NCI-H2029 (cell line): ENCODE measurements around the gene TPSB2.

Experiments
- DNase-seq: peaks from one replicate; lab custom pipeline; 2025; lab: John Stamatoyannopoulos, UW

The TPSB2 gene

GRCh38 chr16:1218930-1219611, 10.9 kb downstream of the TPSB2 start:
- DNase-seq, result no peak

- no peak for DNase-seq
Measured at GRCh38 chr16:1218061-1218929, 11.7 kb downstream of the TPSB2 start.

GRCh38 chr16:1217526-1217925, 12.5 kb downstream of the TPSB2 start:
- no peak for DNase-seq

- DNase-seq, result no peak
Measured at GRCh38 chr16:1216681-1217400, 13.1 kb downstream of the TPSB2 start.

GRCh38 chr16:1216296-1216619, 13.7 kb downstream of the TPSB2 start:
- DNase-seq, result no peak

- no peak for DNase-seq
Measured at GRCh38 chr16:1215574-1216295, 14.2 kb downstream of the TPSB2 start.

- no peak for DNase-seq
Measured at GRCh38 chr16:1214719-1215118, 15.3 kb downstream of the TPSB2 start.

- DNase-seq, result no peak
Measured at GRCh38 chr16:1213796-1214372, 16.1 kb downstream of the TPSB2 start.

GRCh38 chr16:1213231-1213630, 16.8 kb downstream of the TPSB2 start:
- no peak for DNase-seq

GRCh38 chr16:1212616-1213194, 17.3 kb downstream of the TPSB2 start:
- no peak for DNase-seq

GRCh38 chr16:1211451-1212268, 18.3 kb downstream of the TPSB2 start:
- DNase-seq, result no peak

- no peak for DNase-seq
Measured at GRCh38 chr16:1210461-1210860, 19.5 kb downstream of the TPSB2 start.

GRCh38 chr16:1209081-1209480, 20.9 kb downstream of the TPSB2 start:
- DNase-seq, result no peak

GRCh38 chr16:1208239-1208830, 21.6 kb downstream of the TPSB2 start:
- DNase-seq, result no peak

- DNase-seq, result no peak
Measured at GRCh38 chr16:1206786-1207185, 23.2 kb downstream of the TPSB2 start.

GRCh38 chr16:1206326-1206725, 23.7 kb downstream of the TPSB2 start:
- no peak for DNase-seq

GRCh38 chr16:1204933-1205332, 25.1 kb downstream of the TPSB2 start:
- no peak for DNase-seq

GRCh38 chr16:1202274-1202673, 27.7 kb downstream of the TPSB2 start:
- DNase-seq, result no peak

GRCh38 chr16:1201444-1201843, 28.5 kb downstream of the TPSB2 start:
- no peak for DNase-seq

GRCh38 chr16:1200014-1200627, 29.9 kb downstream of the TPSB2 start:
- DNase-seq, result no peak
